ENCODE results near the gene CHSY3. TPM values are rescaled to one million over a fixed set of nuclear protein-coding genes. Genes with fewer than 3 reads are reported as not detected.

CHSY3 gene
- polyA plus RNA-seq, 4 donors, result 0.33 to 2.0 TPM; not detected in 2

- Histone ChIP-seq H3K27ac (ENCODE audit: low read depth in 1 of 3, low read length in 2 of 3) (no peak overlapping the region), H3K4me1 (ENCODE audit: control insufficient read depth in 3 of 3, insufficient read depth in 2 of 3, low read depth in 1 of 3, low read length in 2 of 3) (no peaks in the 10 kb centered on the region), H3K4me3 (ENCODE audit: low read depth in 1 of 3, low read length in 3 of 3) (no peak overlapping the region), H3K9me3 (ENCODE audit: control insufficient read depth in 2 of 2, insufficient read depth in 1 of 2, low read depth in 1 of 2, low read length in 1 of 2) (peaks cover 0 to 2% of the 10 kb centered on the region in 2 donors), H3K27me3 (ENCODE audit: control insufficient read depth in 3 of 3, insufficient read depth in 3 of 3, low read length in 3 of 3) (no peaks in the 10 kb centered on the region), H3K36me3 (ENCODE audit: control insufficient read depth in 3 of 3, insufficient read depth in 2 of 3, low read depth in 1 of 3, low read length in 3 of 3) (no peaks in the 10 kb centered on the region)
- DNase-seq (no peak), FAIRE-seq (no peak)
- 71 to 78% (median 78%) methylated on average over 3 of the region's 3 CpGs for WGBS, 3 donors
These were observed 87.5 kb downstream of the CHSY3 start for GRCh38 chr5:129991780-129992179.

GRCh38 chr5:129996896-129997295 lies 92.6 kb downstream of the CHSY3 start:
- Histone ChIP-seq H3K9me3 (ENCODE audit: control insufficient read depth in 2 of 2, insufficient read depth in 1 of 2, low read depth in 1 of 2, low read length in 1 of 2) (no peaks in the 10 kb centered on the region), H3K27me3 (ENCODE audit: control insufficient read depth in 3 of 3, insufficient read depth in 3 of 3, low read length in 3 of 3) (no peaks in the 10 kb centered on the region), H3K27ac (ENCODE audit: low read depth in 1 of 3, low read length in 2 of 3) (no peak overlapping the region), H3K4me1 (ENCODE audit: control insufficient read depth in 3 of 3, insufficient read depth in 2 of 3, low read depth in 1 of 3, low read length in 2 of 3) (no peaks in the 10 kb centered on the region), H3K4me3 (ENCODE audit: low read depth in 1 of 3, low read length in 3 of 3) (no peak overlapping the region), H3K36me3 (ENCODE audit: control insufficient read depth in 3 of 3, insufficient read depth in 2 of 3, low read depth in 1 of 3, low read length in 3 of 3) (no peaks in the 10 kb centered on the region)
- DNase-seq (no peak), FAIRE-seq (no peak)

GRCh38 chr5:130000460-130000859 lies 96.2 kb downstream of the CHSY3 start:
- no peaks in the 10 kb centered on the region for H3K9me3 ChIP-seq (ENCODE audit: control insufficient read depth in 2 of 2, insufficient read depth in 1 of 2, low read depth in 1 of 2, low read length in 1 of 2)
- no peak overlapping the region for H3K4me3 ChIP-seq (ENCODE audit: low read depth in 1 of 3, low read length in 3 of 3)
- no peaks in the 10 kb centered on the region for H3K4me1 ChIP-seq (ENCODE audit: control insufficient read depth in 3 of 3, insufficient read depth in 2 of 3, low read depth in 1 of 3, low read length in 2 of 3)
- H3K27me3 ChIP-seq (ENCODE audit: control insufficient read depth in 3 of 3, insufficient read depth in 3 of 3, low read length in 3 of 3), result peaks cover 0 to 2% (median 0%) of the 10 kb centered on the region in 3 donors
- WGBS, 3 donors, result 65 to 84% (median 82%) methylated on average over 4 of the region's 4 CpGs
- no peak overlapping the region for H3K27ac ChIP-seq (ENCODE audit: low read depth in 1 of 3, low read length in 2 of 3)
- no peak for FAIRE-seq
- DNase-seq, result no peak
- no peaks in the 10 kb centered on the region for H3K36me3 ChIP-seq (ENCODE audit: control insufficient read depth in 3 of 3, insufficient read depth in 2 of 3, low read depth in 1 of 3, low read length in 3 of 3)

- 75 to 93% (median 88%) methylated on average over 3 of the region's 3 CpGs for WGBS, 3 donors
- no peaks in the 10 kb centered on the region for H3K9me3 ChIP-seq (ENCODE audit: control insufficient read depth in 2 of 2, insufficient read depth in 1 of 2, low read depth in 1 of 2, low read length in 1 of 2)
- H3K4me1 ChIP-seq (ENCODE audit: control insufficient read depth in 3 of 3, insufficient read depth in 2 of 3, low read depth in 1 of 3, low read length in 2 of 3), result no peaks in the 10 kb centered on the region
- no peaks in the 10 kb centered on the region for H3K36me3 ChIP-seq (ENCODE audit: control insufficient read depth in 3 of 3, insufficient read depth in 2 of 3, low read depth in 1 of 3, low read length in 3 of 3)
- no peak overlapping the region for H3K27ac ChIP-seq (ENCODE audit: low read depth in 1 of 3, low read length in 2 of 3)
- FAIRE-seq (no peak), DNase-seq (no peak)
- peaks cover 0 to 2% (median 0%) of the 10 kb centered on the region in 3 donors for H3K27me3 ChIP-seq (ENCODE audit: control insufficient read depth in 3 of 3, insufficient read depth in 3 of 3, low read length in 3 of 3)
- no peak overlapping the region for H3K4me3 ChIP-seq (ENCODE audit: low read depth in 1 of 3, low read length in 3 of 3)
These were observed 97.9 kb downstream of the CHSY3 start for GRCh38 chr5:130002183-130002582.

- whole genome bisulfite sequencing, 3 donors, result 82 to 88% (median 83%) methylated on average over 3 of the region's 3 CpGs
- H3K4me3 ChIP-seq (ENCODE audit: low read depth in 1 of 3, low read length in 3 of 3), result no peak overlapping the region
- H3K27me3 ChIP-seq (ENCODE audit: control insufficient read depth in 3 of 3, insufficient read depth in 3 of 3, low read length in 3 of 3), result peaks cover 0 to 2% (median 0%) of the 10 kb centered on the region in 3 donors
- no peak overlapping the region for H3K27ac ChIP-seq (ENCODE audit: low read depth in 1 of 3, low read length in 2 of 3)
- no peak for DNase-seq
- peaks cover 0 to 3% of the 10 kb centered on the region in 2 donors for H3K9me3 ChIP-seq (ENCODE audit: control insufficient read depth in 2 of 2, insufficient read depth in 1 of 2, low read depth in 1 of 2, low read length in 1 of 2)
- H3K4me1 ChIP-seq (ENCODE audit: control insufficient read depth in 3 of 3, insufficient read depth in 2 of 3, low read depth in 1 of 3, low read length in 2 of 3), result no peaks in the 10 kb centered on the region
- H3K36me3 ChIP-seq (ENCODE audit: control insufficient read depth in 3 of 3, insufficient read depth in 2 of 3, low read depth in 1 of 3, low read length in 3 of 3), result no peaks in the 10 kb centered on the region
- no peak for FAIRE-seq
These were observed 98.6 kb downstream of the CHSY3 start for GRCh38 chr5:130002876-130003275.

GRCh38 chr5:130011986-130012385 lies 107.7 kb downstream of the CHSY3 start:
- H3K27me3 ChIP-seq (ENCODE audit: control insufficient read depth in 3 of 3, insufficient read depth in 3 of 3, low read length in 3 of 3), result no peaks in the 10 kb centered on the region
- peaks cover 0 to 24% of the 10 kb centered on the region in 2 donors for H3K9me3 ChIP-seq (ENCODE audit: control insufficient read depth in 2 of 2, insufficient read depth in 1 of 2, low read depth in 1 of 2, low read length in 1 of 2)
- FAIRE-seq (no peak), DNase-seq (no peak)
- H3K36me3 ChIP-seq (ENCODE audit: control insufficient read depth in 3 of 3, insufficient read depth in 2 of 3, low read depth in 1 of 3, low read length in 3 of 3), result no peaks in the 10 kb centered on the region
- 72 to 79% (median 74%) methylated on average over 3 of the region's 3 CpGs for WGBS, 3 donors
- H3K27ac ChIP-seq (ENCODE audit: low read depth in 1 of 3, low read length in 2 of 3), result no peak overlapping the region
- no peaks in the 10 kb centered on the region for H3K4me1 ChIP-seq (ENCODE audit: control insufficient read depth in 3 of 3, insufficient read depth in 2 of 3, low read depth in 1 of 3, low read length in 2 of 3)
- H3K4me3 ChIP-seq (ENCODE audit: low read depth in 1 of 3, low read length in 3 of 3), result no peak overlapping the region

- 48 to 67% (median 61%) methylated on average over 4 of the region's 4 CpGs for WGBS, 3 donors
- no peak for FAIRE-seq
These were observed 112.9 kb downstream of the CHSY3 start for GRCh38 chr5:130017173-130017572.

GRCh38 chr5:130018641-130019040 lies 114.4 kb downstream of the CHSY3 start:
- Histone ChIP-seq H3K9me3 (ENCODE audit: control insufficient read depth in 2 of 2, insufficient read depth in 1 of 2, low read depth in 1 of 2, low read length in 1 of 2) (peaks cover 0 to 2% of the 10 kb centered on the region in 2 donors), H3K4me1 (ENCODE audit: control insufficient read depth in 3 of 3, insufficient read depth in 2 of 3, low read depth in 1 of 3, low read length in 2 of 3) (no peaks in the 10 kb centered on the region), H3K27ac (ENCODE audit: low read depth in 1 of 3, low read length in 2 of 3) (no peak overlapping the region), H3K4me3 (ENCODE audit: low read depth in 1 of 3, low read length in 3 of 3) (no peak overlapping the region), H3K36me3 (ENCODE audit: control insufficient read depth in 3 of 3, insufficient read depth in 2 of 3, low read depth in 1 of 3, low read length in 3 of 3) (no peaks in the 10 kb centered on the region), H3K27me3 (ENCODE audit: control insufficient read depth in 3 of 3, insufficient read depth in 3 of 3, low read length in 3 of 3) (no peaks in the 10 kb centered on the region)
- 73 to 87% (median 83%) methylated on average over 8 of the region's 8 CpGs for WGBS, 3 donors
- DNase-seq (no peak), FAIRE-seq (no peak)

More at GRCh38 chr5:130017173-130017572, 112.9 kb downstream of the CHSY3 start:
- no peak overlapping the region for H3K27ac ChIP-seq (ENCODE audit: low read depth in 1 of 3, low read length in 2 of 3)
- H3K4me1 ChIP-seq (ENCODE audit: control insufficient read depth in 3 of 3, insufficient read depth in 2 of 3, low read depth in 1 of 3, low read length in 2 of 3), result no peaks in the 10 kb centered on the region
- no peak overlapping the region for H3K4me3 ChIP-seq (ENCODE audit: low read depth in 1 of 3, low read length in 3 of 3)
- no peaks in the 10 kb centered on the region for H3K27me3 ChIP-seq (ENCODE audit: control insufficient read depth in 3 of 3, insufficient read depth in 3 of 3, low read length in 3 of 3)
- H3K36me3 ChIP-seq (ENCODE audit: control insufficient read depth in 3 of 3, insufficient read depth in 2 of 3, low read depth in 1 of 3, low read length in 3 of 3), result no peaks in the 10 kb centered on the region
- DNase-seq, result no peak
- peaks cover 0 to 13% of the 10 kb centered on the region in 2 donors for H3K9me3 ChIP-seq (ENCODE audit: control insufficient read depth in 2 of 2, insufficient read depth in 1 of 2, low read depth in 1 of 2, low read length in 1 of 2)

GRCh38 chr5:130021000-130021399 lies 116.7 kb downstream of the CHSY3 start:
- no peak overlapping the region for H3K4me3 ChIP-seq (ENCODE audit: low read depth in 1 of 3, low read length in 3 of 3)
- no peak overlapping the region for H3K27ac ChIP-seq (ENCODE audit: low read depth in 1 of 3, low read length in 2 of 3)
- H3K36me3 ChIP-seq (ENCODE audit: control insufficient read depth in 3 of 3, insufficient read depth in 2 of 3, low read depth in 1 of 3, low read length in 3 of 3), result no peaks in the 10 kb centered on the region
- no peak for DNase-seq
- FAIRE-seq, result no peak
- H3K27me3 ChIP-seq (ENCODE audit: control insufficient read depth in 3 of 3, insufficient read depth in 3 of 3, low read length in 3 of 3), result no peaks in the 10 kb centered on the region
- no peaks in the 10 kb centered on the region for H3K4me1 ChIP-seq (ENCODE audit: control insufficient read depth in 3 of 3, insufficient read depth in 2 of 3, low read depth in 1 of 3, low read length in 2 of 3)
- H3K9me3 ChIP-seq (ENCODE audit: control insufficient read depth in 2 of 2, insufficient read depth in 1 of 2, low read depth in 1 of 2, low read length in 1 of 2), result no peaks in the 10 kb centered on the region

Data from small intestine (tissue), 7 donors.